Ammon's horn (tissue), 1 donor: ENCODE results near the gene RNASE7.
"Not testable (repeated sequence)": the region's sequence is repeated elsewhere in the genome, so short reads cannot be mapped to it uniquely, and the experiment has no call there.

Experiments
- DNase-seq: peaks from one replicate; pipeline ENCODE4 v3.0.0-alpha.2; 2016; ENCODE audit warnings: low spot score

Gene RNASE7

GRCh38 chr14:21023817-21024584 lies 18.2 kb upstream of the RNASE7 start:
- DNase-seq, result no peak

GRCh38 chr14:21024585-21025370 lies 17.4 kb upstream of the RNASE7 start, which contains the start of gene NDRG2:
NDRG2 (minus strand) TSS chr14:21025061; CDS start chr14:21023315, 1,746 bp downstream.
- DNase-seq, result peak; percentile 79

- peak; percentile 83 for DNase-seq
Observed at GRCh38 chr14:21025371-21026273, 16.5 kb upstream of the RNASE7 start.

- peak; percentile 94 for DNase-seq
Observed at GRCh38 chr14:21026274-21026987, 15.7 kb upstream of the RNASE7 start.

GRCh38 chr14:21026988-21027315 lies 15.2 kb upstream of the RNASE7 start:
- DNase-seq, result no peak

GRCh38 chr14:21029917-21030316 lies 12.2 kb upstream of the RNASE7 start, which contains the start of gene TPPP2:
TPPP2 (plus strand) TSS chr14:21030217; CDS start chr14:21030582, 365 bp downstream.
- no peak for DNase-seq

GRCh38 chr14:21030531-21030930 lies 11.6 kb upstream of the RNASE7 start:
- DNase-seq, result no peak

GRCh38 chr14:21032326-21033132 lies 9.6 kb upstream of the RNASE7 start:
- DNase-seq, result no peak

- peak; percentile 44 for DNase-seq
Observed at GRCh38 chr14:21033133-21033698, 8.9 kb upstream of the RNASE7 start.

- no peak for DNase-seq
Observed at GRCh38 chr14:21034707-21035106, 7.5 kb upstream of the RNASE7 start, which contains the start of gene RNASE13. RNASE13 (minus strand) TSS chr14:21034807; CDS start chr14:21034288, 519 bp downstream.

GRCh38 chr14:21036751-21037150 lies 5.4 kb upstream of the RNASE7 start:
- DNase-seq, result peak; percentile 44

GRCh38 chr14:21037156-21037555 lies 5.0 kb upstream of the RNASE7 start:
- DNase-seq, result no peak

- peak; percentile 94 for DNase-seq
Observed at GRCh38 chr14:21038441-21039422, 3.4 kb upstream of the RNASE7 start.

- DNase-seq, result peak; percentile 90
Observed at GRCh38 chr14:21039585-21040369, 2.4 kb upstream of the RNASE7 start.

GRCh38 chr14:21040370-21040925 lies 1.7 kb upstream of the RNASE7 start:
- DNase-seq, result no peak

- DNase-seq, result not testable (repeated sequence)
Observed at GRCh38 chr14:21040941-21041340, 1.2 kb upstream of the RNASE7 start.

GRCh38 chr14:21042918-21043317 lies 756 bp downstream of the RNASE7 start:
- peak; percentile 82 for DNase-seq
